NCI-H226 (cell line): ENCODE measurements around the gene PXN.
"Not testable (repeated sequence)": the region's sequence is repeated elsewhere in the genome, so short reads cannot be mapped to it uniquely, and the experiment has no call there.

Experiments used
- DNase-seq: peaks from one replicate; pipeline ENCODE4 v3.0.0-alpha.2; 2015

Gene PXN

DNA sequence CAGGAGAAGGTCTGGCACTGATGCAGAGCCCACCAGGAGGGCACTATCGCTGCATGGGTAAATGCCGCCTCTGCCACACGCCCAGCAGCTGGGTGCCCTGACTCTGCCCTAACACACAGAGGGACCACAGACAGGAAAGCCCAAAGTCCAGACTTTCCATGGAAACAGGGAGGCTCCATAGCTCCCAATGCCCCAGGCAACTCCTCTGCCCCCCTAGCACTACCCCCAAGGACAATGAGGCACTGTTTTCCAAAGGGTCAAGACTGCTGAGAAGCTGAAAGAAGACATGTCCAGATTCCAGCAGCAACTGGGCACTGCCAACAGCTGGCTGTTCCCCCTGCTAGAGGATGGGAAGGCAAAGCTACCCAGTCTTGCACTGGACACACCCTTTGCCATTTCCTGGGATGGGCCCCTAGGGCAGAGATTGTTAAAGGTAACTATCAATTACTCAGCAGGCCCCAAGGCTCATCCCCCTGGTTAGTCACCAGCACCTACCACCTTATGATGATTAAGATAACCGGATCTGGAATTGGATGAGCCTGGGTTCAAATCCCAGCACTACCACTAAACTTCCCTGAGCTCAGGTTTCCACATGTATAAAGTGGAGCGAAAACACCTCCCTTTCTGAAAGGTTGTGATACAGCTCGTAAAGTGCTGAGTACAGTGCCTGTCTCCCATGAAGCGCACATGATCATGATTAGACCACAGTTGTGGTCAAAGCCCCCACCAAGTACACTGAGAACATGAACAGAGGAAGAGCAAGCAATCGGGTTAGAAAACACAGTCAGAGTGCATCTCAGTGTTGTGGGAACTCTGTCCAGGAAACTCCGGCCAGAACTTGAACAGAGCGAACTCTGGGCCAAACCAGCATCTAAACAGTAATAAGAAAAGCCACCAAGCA is 3.3 kb downstream of the PXN start:
- DNase-seq: peak; percentile 86

- no peak for DNase-seq
Measured at GRCh38 chr12:120260607-120261006, 4.9 kb downstream of the PXN start.

DNA sequence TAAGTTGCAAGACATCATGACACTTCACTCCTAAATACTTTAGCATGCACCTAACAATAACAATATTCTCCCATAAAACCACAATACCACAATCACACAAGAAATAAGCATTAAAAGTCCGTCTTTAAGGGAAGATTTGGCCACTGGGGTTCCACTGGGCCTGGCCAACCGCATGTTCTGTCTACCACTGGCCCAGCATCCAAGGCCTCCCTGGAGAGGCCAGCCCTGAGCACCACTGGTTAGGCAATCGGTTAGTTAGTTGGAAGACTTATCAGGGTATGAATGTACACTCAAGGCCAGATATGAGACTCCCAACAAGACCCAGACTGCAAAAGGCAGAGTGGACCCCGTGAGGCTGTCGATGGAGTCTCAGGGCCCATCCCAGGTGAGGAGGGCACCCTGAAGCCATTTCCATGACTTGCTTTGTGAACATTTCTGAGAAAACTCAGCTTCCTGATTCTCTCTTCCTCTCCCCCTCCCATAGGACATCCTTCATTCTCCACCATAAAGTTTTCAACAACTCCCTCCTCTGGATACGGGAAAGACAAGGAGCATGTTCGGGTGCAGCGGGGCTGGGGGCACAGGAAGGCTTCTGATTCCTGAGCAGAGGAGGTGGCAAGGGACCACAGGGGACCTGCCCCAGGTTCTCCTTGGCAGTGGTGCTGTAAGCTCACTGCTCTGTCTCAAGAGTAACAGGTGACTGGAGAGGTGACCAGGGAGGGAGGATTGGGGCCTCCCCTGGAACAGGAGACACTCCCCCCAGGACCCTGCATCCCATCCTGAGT is 5.9 kb downstream of the PXN start:
- DNase-seq: no peak

DNA sequence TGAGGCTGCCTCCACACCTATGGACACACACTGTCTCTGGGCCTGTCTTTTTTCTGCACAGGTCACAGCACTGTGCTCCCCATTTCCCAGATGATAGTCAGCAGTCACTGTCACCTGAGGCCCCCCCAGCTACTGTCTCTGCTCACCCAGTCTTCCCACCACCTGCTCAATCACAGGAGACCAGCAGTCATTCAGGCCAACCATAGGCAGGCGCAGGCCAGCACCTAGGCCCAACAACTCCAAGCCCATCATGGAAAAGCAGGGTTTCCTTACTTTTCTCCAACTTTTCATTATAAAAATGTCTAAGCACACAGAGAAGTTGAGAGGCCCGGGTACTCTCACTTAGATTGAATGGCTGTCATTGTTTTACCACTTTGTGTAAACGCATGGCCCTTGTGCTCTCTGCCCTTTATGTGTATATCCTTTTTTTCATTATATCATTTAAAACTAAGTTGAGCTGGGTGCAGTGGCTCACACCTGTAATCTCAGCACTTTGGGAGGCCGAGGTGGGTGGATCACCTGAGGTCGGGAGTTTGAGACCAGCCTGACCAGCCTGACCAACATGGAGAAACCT is 7.1 kb downstream of the PXN start:
- DNase-seq: no peak

- peak; percentile 92 for DNase-seq
Measured at GRCh38 chr12:120257041-120257821, 8.3 kb downstream of the PXN start.

DNA sequence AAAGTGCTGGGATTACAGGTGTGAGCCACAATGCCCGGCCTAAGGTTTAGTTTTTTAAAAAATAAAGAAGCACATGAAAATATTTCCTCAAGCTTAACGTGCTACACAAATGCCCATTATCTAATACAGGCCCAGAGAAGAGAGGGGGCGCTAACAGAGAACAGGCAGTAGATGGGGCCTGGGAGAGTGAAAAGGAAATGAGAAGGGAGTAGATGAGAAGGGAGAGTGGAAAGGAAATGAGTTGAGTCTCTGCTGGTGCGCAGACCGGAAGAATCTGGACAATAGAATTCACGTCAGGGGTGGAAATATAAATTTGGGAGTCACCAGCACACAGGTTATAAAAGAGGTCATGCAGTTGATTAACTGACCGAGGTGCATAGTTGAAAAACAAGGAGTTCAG is 10.7 kb downstream of the PXN start:
- DNase-seq: no peak

- DNase-seq: not testable (repeated sequence)
Measured at GRCh38 chr12:120253313-120253712, 12.2 kb downstream of the PXN start.

DNA sequence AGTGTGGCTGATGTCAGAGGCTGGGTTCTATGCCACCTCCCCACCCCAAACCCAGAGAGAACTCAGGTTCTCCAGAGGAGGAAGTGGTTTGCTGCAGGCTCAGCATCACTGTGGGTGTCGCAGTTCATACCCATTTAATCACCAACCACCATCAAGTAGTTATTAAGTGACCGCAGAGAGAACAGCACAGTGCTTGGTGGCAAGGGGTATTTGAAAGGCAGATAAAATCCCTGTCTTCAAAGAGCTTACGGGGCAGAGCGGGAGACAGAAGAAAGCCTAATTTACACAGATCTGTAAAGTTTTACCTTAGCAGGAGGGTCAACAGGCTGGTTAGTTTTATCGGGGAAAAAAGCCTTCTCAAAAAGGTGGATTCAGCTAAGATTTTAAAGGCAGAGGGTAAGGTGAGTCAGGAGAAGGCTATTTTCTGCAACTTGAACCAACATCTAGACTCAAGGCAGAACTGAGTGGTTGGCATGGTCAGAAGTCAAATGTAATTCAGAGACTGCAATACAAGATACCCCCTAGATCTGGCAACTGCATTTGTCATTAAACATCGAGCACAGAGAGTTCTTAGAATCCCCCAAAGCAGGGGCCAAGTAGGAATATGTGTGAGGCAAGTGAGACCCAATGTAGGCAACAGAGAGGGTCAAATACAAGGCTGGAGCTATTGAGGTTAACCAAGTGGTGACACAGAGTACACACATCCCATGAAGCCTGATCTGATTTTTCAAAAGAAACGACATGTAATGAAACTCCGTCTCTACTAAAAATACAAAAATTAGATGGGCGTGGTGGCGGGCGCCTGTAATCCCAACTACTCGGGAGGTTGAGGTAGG is 13.2 kb downstream of the PXN start:
- DNase-seq: no peak

GRCh38 chr12:120251364-120252070 is 14.0 kb downstream of the PXN start:
- DNase-seq: not testable (repeated sequence)

DNA sequence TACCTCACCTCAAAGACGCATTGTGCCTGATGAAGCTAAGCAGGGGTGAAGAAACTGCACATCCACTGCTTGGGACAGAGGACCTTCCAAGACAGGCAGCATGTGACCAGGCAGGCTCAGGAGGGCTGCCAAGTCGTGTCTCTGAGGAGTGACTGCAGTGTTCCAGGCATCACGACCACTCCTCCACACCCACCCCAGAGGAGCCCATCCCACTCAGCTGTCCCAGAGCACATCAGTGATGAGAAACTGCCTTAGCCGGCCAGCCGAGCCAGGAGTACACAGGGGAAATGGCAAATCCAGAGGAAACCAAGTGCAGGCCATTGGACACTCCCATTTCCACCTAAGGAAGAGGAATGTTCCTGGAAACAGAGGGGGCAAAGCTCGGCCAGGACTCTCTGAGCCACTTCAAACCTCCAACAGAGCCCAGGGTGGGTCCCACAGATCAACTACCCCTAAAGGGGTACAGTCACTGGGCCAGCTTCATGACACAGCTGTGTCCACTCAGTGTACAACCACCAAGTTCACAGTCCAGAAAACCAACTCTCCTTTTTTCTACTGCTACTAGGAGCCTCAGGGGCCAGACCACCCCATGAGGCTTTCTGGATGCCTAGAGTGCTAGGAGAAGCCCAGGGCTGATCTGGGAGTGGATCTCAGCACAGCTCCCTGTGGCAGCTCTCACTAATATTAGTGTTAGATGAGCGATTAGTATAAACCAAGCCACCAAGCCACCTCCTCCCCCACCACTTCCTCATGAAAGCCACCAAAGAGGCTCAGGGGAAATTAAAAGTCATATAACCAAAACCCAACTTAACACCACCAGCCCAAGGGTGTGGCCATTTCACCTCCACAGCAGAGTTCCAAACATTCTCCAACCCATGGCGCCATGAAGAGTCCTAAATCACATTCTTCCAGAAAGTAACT is 15.4 kb downstream of the PXN start:
- DNase-seq: no peak

- no peak for DNase-seq
Measured at GRCh38 chr12:120249266-120249874, 16.2 kb downstream of the PXN start.

DNA sequence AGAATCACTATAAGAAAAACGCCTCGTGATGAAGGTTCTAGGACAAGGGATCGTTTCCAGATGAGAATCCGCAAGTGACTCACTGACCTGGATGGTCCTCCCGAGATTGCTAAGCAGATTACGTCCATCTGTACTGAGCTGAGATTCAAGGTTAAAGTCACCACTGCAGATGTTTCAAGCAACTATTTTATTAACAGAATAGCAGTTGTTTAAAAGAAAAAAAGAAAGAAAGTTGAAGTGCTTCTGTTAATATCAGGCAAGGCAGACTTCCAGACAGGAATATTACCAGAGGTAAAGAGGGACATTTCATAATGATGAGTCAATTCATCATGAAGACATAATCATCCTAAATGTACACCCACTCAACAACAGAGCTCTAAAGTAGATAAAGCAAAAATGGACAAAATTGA is 17.9 kb downstream of the PXN start:
- DNase-seq: no peak

DNA sequence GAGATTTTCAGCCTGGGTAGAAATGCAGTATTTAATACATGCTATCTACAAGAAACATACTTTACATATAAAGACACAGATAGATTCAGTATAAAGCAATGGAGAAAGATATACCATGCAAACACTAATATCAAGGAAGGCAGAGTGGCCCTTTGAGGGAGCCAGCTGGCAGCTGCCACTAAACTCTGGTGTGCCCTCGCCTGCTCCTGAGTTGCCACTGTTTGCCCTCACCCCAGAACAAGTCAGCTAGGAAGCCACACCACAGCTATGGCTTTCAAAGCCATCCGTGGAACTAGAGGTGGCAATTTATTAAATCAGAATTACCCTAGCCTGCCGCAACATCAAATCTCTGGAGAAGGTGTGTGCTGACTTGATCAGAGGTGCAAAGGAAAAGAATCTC is 18.3 kb downstream of the PXN start:
- no peak for DNase-seq

DNA sequence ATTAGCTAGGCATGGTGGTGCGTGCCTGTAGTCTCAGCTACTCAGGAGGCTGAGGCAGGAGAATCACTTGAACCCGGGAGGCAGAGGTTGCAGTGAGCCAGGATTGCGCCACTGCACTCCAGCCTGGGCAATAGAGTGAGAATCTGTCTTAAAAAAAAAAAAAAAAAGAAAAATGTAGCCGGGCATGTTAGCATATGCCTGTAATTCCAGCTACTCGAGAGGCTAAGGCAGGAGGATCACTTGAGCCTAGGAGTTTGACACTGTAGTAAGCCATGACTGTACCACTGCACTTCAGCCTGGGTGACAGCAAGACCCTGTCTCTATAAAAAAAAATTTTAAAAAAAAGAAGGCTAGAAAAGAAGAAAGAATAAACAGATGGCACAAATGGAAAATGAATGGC is 18.8 kb downstream of the PXN start:
- not testable (repeated sequence) for DNase-seq

GRCh38 chr12:120242971-120243699 is 22.4 kb downstream of the PXN start:
- DNase-seq: no peak

- DNase-seq: no peak
Measured at GRCh38 chr12:120242275-120242799, 23.2 kb downstream of the PXN start.

- no peak for DNase-seq
Measured at GRCh38 chr12:120241561-120242274, 23.8 kb downstream of the PXN start.

GRCh38 chr12:120240495-120240833 is 25.1 kb downstream of the PXN start:
- no peak for DNase-seq
